Lower lobe of right lung (tissue), 2 donors: ENCODE measurements around the gene KDM4B. TPM values are rescaled to one million over a fixed set of nuclear protein-coding genes. Genes with fewer than 3 reads are reported as not detected.

ENCODE experiments used
- ATAC-seq, 2 donors: fragments of 200-7000 bp; cut with Tn5 transposase; one replicate each; pipeline ENCODE4 v1.9.1; 2020 to 2022; ENCODE audit warnings: mild to moderate bottlenecking in 2 of 2, moderate library complexity in 2 of 2
- DNase-seq: peaks from one replicate; pipeline ENCODE4 v3.0.0-alpha.2; 2020
- H3K27ac ChIP-seq: fragments of 200-600 bp; one replicate; pipeline ENCODE4 v1.8.0; 2022
- H3K27me3 ChIP-seq: fragments of 200-600 bp; one replicate; pipeline ENCODE4 v1.8.0; 2022; ENCODE audit warnings: low read depth
- H3K36me3 ChIP-seq: fragments of 200-600 bp; one replicate; pipeline ENCODE4 v1.8.0; 2022; ENCODE audit warnings: mild to moderate bottlenecking
- H3K4me1 ChIP-seq: fragments of 200-600 bp; one replicate; pipeline ENCODE4 v1.8.0; 2022
- H3K4me3 ChIP-seq: fragments of 200-600 bp; one replicate; pipeline ENCODE4 v1.8.0; 2022; ENCODE audit warnings: mild to moderate bottlenecking
- H3K9me3 ChIP-seq: fragments of 200-600 bp; one replicate; pipeline ENCODE4 v1.8.0; 2022
- intact Hi-C: fragments of 100-400 bp; cut with DNase I; formaldehyde crosslinking; loops from one replicate; pipeline ENCODE4 v1.11.0; 2022
- total RNA-seq: library from RNA; stranded (reverse); fragmentation: NEBNext Ultra II Directional; extraction: Animal tissue kit (Norgen Biotek cat#: 25700); gene quantifications from one replicate; pipeline ENCODE4 v1.2.1, GENCODE V29; 2021
- TF ChIP-seq, protein P1 (sequence below): fragments of 200-600 bp; IDR thresholded peaks from one replicate; pipeline ENCODE4 v1.8.0; 2022; ENCODE audit warnings: antibody characterized with exemption, mild to moderate bottlenecking
- donor health status: DM: no; HTN: yes; CAD: no; lungs with severe emphysema.

Gene KDM4B
- total RNA-seq, 1 donor from 2014 or later = 40.3 TPM

GRCh38 chr19:5067678-5068077 is 98.8 kb downstream of the KDM4B start:
- no peaks in the 10 kb centered on the region for H3K4me1 ChIP-seq
- H3K36me3 ChIP-seq = peaks cover 56% of the 10 kb centered on the region
- intact Hi-C loops = no loop called here
- no peak for DNase-seq
- TF ChIP-seq, protein P1, sequence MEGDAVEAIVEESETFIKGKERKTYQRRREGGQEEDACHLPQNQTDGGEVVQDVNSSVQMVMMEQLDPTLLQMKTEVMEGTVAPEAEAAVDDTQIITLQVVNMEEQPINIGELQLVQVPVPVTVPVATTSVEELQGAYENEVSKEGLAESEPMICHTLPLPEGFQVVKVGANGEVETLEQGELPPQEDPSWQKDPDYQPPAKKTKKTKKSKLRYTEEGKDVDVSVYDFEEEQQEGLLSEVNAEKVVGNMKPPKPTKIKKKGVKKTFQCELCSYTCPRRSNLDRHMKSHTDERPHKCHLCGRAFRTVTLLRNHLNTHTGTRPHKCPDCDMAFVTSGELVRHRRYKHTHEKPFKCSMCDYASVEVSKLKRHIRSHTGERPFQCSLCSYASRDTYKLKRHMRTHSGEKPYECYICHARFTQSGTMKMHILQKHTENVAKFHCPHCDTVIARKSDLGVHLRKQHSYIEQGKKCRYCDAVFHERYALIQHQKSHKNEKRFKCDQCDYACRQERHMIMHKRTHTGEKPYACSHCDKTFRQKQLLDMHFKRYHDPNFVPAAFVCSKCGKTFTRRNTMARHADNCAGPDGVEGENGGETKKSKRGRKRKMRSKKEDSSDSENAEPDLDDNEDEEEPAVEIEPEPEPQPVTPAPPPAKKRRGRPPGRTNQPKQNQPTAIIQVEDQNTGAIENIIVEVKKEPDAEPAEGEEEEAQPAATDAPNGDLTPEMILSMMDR = no peak
- H3K4me3 ChIP-seq = no peak overlapping the region
- H3K27me3 ChIP-seq = no peaks in the 10 kb centered on the region
- H3K9me3 ChIP-seq = peaks cover 3% of the 10 kb centered on the region
- H3K27ac ChIP-seq = no peak overlapping the region
- ATAC-seq = no peak

- ATAC-seq = no peak
- Histone ChIP-seq H3K27ac (no peak overlapping the region), H3K36me3 (peaks cover 58% of the 10 kb centered on the region), H3K4me3 (no peak overlapping the region), H3K9me3 (no peaks in the 10 kb centered on the region), H3K4me1 (no peaks in the 10 kb centered on the region), H3K27me3 (no peaks in the 10 kb centered on the region)
- no peak for DNase-seq
- TF ChIP-seq, protein P1 = no peak
- intact Hi-C loops = no loop called here
These were observed 99.5 kb downstream of the KDM4B start for GRCh38 chr19:5068233-5069072.

- intact Hi-C loops = no loop called here
These were observed 101.4 kb downstream of the KDM4B start for GRCh38 chr19:5070331-5070730.

GRCh38 chr19:5070930-5071329 is 102.0 kb downstream of the KDM4B start:
- intact Hi-C loops = no loop called here
- no peak for DNase-seq

More at GRCh38 chr19:5070331-5070730, 101.4 kb downstream of the KDM4B start:
- ATAC-seq (no peak), DNase-seq (no peak)
- no peaks in the 10 kb centered on the region for H3K9me3 ChIP-seq
- H3K4me3 ChIP-seq = no peak overlapping the region
- no peak overlapping the region for H3K27ac ChIP-seq
- no peaks in the 10 kb centered on the region for H3K27me3 ChIP-seq
- H3K36me3 ChIP-seq = peaks cover 49% of the 10 kb centered on the region
- TF ChIP-seq, protein P1 = no peak
- no peaks in the 10 kb centered on the region for H3K4me1 ChIP-seq

GRCh38 chr19:5071579-5071978 is 102.7 kb downstream of the KDM4B start:
- no peak overlapping the region for H3K4me3 ChIP-seq
- H3K27ac ChIP-seq = no peak overlapping the region
- TF ChIP-seq, protein P1 = no peak
- intact Hi-C loops = no loop called here
- peaks cover 43% of the 10 kb centered on the region for H3K36me3 ChIP-seq
- DNase-seq (no peak), ATAC-seq (no peak)
- no peaks in the 10 kb centered on the region for H3K4me1 ChIP-seq
- H3K9me3 ChIP-seq = no peaks in the 10 kb centered on the region
- H3K27me3 ChIP-seq = no peaks in the 10 kb centered on the region

More at GRCh38 chr19:5070930-5071329, 102.0 kb downstream of the KDM4B start:
- H3K4me1 ChIP-seq = no peaks in the 10 kb centered on the region
- H3K27ac ChIP-seq = no peak overlapping the region
- no peaks in the 10 kb centered on the region for H3K9me3 ChIP-seq
- no peaks in the 10 kb centered on the region for H3K27me3 ChIP-seq
- H3K4me3 ChIP-seq = no peak overlapping the region
- TF ChIP-seq, protein P1 = no peak
- H3K36me3 ChIP-seq = peaks cover 48% of the 10 kb centered on the region
- no peak for ATAC-seq
